Keratinocyte (primary cell): ENCODE measurements around the gene MCF2L2. TPM values are rescaled to one million over a fixed set of nuclear protein-coding genes. Genes with fewer than 3 reads are reported as not detected.

Experiments
- DNase-seq: peaks from one replicate; pipeline ENCODE4 v3.0.0-alpha.2; 2011; ENCODE audit warnings: low read depth, missing footprints, low spot score
- FAIRE-seq: peaks from 2 replicates; lab custom pipeline; 2011; peaks lifted over from hg19 to GRCh38; lab: Jason Lieb, UNC
- H2AFZ ChIP-seq: 2 replicates; pipeline ENCODE4 v1.6.0; 2012; ENCODE audit warnings: low read length, control low read depth, inconsistent platforms; ENCODE audit not compliant: control insufficient read depth
- H3K27ac ChIP-seq: 2 replicates; pipeline ENCODE4 v1.5.1; 2011; ENCODE audit warnings: low read length; ENCODE audit not compliant: control insufficient read depth, insufficient read depth
- H3K27me3 ChIP-seq: 3 replicates; pipeline ENCODE4 v1.6.0; 2011; ENCODE audit warnings: low read length; ENCODE audit not compliant: control insufficient read depth, insufficient read depth; ENCODE audit errors: extremely low read depth
- H3K36me3 ChIP-seq, 2 experiments: 2 replicates in 1 of 2; 3 replicates in 1 of 2; pipeline ENCODE4 v1.5.1; 2011; ENCODE audit warnings: low read length in 2 of 2, mild to moderate bottlenecking in 1 of 2; ENCODE audit not compliant: control insufficient read depth in 2 of 2, insufficient read depth in 2 of 2; ENCODE audit errors: extremely low read depth in 1 of 2
- H3K4me1 ChIP-seq: 3 replicates; pipeline ENCODE4 v1.5.1; 2011; ENCODE audit warnings: low read length; ENCODE audit not compliant: control insufficient read depth, insufficient read depth; ENCODE audit errors: extremely low read depth
- H3K4me2 ChIP-seq: 3 replicates; pipeline ENCODE4 v1.6.0; 2011; ENCODE audit warnings: low read depth, low read length; ENCODE audit not compliant: control insufficient read depth, insufficient read depth; ENCODE audit errors: extremely low read depth
- H3K4me3 ChIP-seq, 3 experiments: fragments of 200-600 bp in 1 of 3; sonication (generic) in 1 of 3; 2 replicates in 2 of 3; 3 replicates in 1 of 3; pipeline ENCODE4 v1.5.1; 2011 to 2016; ENCODE audit warnings: low read length in 3 of 3, mild to moderate bottlenecking in 3 of 3, control low read depth in 2 of 3, inconsistent platforms in 1 of 3, low read depth in 1 of 3, mixed read lengths in 1 of 3, mixed run types in 1 of 3, moderate library complexity in 1 of 3; ENCODE audit not compliant: control insufficient read depth in 2 of 3, insufficient read depth in 2 of 3; ENCODE audit errors: extremely low read depth in 1 of 3
- H3K79me2 ChIP-seq: 2 replicates; pipeline ENCODE4 v1.6.0; 2012; ENCODE audit warnings: low read length; ENCODE audit not compliant: control insufficient read depth, insufficient read depth
- H3K9ac ChIP-seq: 3 replicates; pipeline ENCODE4 v1.6.0; 2011; ENCODE audit warnings: low read length; ENCODE audit not compliant: control insufficient read depth, insufficient read depth; ENCODE audit errors: extremely low read depth
- H3K9me1 ChIP-seq: 3 replicates; pipeline ENCODE4 v1.6.0; 2011; ENCODE audit warnings: low read length; ENCODE audit not compliant: control insufficient read depth, insufficient read depth; ENCODE audit errors: extremely low read depth
- H3K9me3 ChIP-seq: 2 replicates; pipeline ENCODE4 v1.5.1; 2012; ENCODE audit warnings: low read depth, low read length; ENCODE audit not compliant: control insufficient read depth
- H4K20me1 ChIP-seq: 3 replicates; pipeline ENCODE4 v1.6.0; 2011; ENCODE audit warnings: low read length; ENCODE audit not compliant: control insufficient read depth, insufficient read depth; ENCODE audit errors: extremely low read depth
- CTCF ChIP-seq, 3 experiments: IDR thresholded peaks in 1 of 3; conservative IDR thresholded peaks in 1 of 3; optimal IDR thresholded peaks in 1 of 3; 2 replicates in 2 of 3; 3 replicates in 1 of 3; pipeline versions ENCODE3 to v1.5.1; 2011; ENCODE audit warnings: low read length in 3 of 3, mild to moderate bottlenecking in 3 of 3, moderate library complexity in 2 of 3, control low read depth in 1 of 3, inconsistent platforms in 1 of 3; ENCODE audit not compliant: insufficient read depth in 2 of 3; ENCODE audit errors: extremely low read depth in 1 of 3
- EZH2 ChIP-seq: IDR thresholded peaks from one replicate; pipeline ENCODE4 v1.6.1; 2012; ENCODE audit warnings: inconsistent platforms, mild to moderate bottlenecking, low read length, moderate library complexity
- dilution Hi-C: fragments of 300-500 bp; cut with MboI; formaldehyde crosslinking; loops from one replicate; pipeline ENCODE4 v1.7.0; 2020; ENCODE audit warnings: low sequenced_read_pairs; ENCODE audit not compliant: extremely low pct_ligation_motif_present
- polyA plus RNA-seq, 5 experiments: library from polyadenylated mRNA; depleted of rRNA in 3 of 5; stranded (reverse) in 3 of 5; stranded (forward) in 1 of 5; unstranded in 1 of 5; fragments of >200 nt; gene quantifications; 1 replicate in 1 of 5; 2 replicates in 3 of 5; 3 replicates in 1 of 5; pipeline versions ENCODE4 v1.2.1 to v1.2.3, GENCODE V29; 2011 to 2012; ENCODE audit warnings: missing spikeins in 2 of 5, low read depth in 1 of 5, low replicate concordance in 1 of 5

MCF2L2 gene
- polyA plus RNA-seq, 1 donor (not counting 4 experiments of a cell fraction or from before 2014, with no cell fraction given) = 0.26 TPM

DNA sequence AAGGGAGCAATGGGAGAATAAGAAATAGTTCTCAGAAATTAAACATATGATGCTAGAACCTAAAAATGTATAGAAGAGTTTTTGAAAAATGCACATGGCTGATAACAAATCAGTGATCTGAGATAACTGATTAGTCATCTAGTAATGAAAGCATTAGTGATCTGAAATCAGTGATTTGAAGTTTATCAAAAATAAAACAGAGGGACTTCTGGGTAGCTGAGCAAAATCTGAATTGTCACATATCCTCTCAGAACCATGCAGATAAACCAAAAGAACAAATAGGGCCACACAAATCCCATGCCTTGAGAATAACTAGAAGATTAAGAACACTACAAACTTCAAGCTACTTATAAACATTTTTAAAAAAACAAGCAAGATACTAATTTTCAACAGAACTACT is 71.5 kb downstream of the MCF2L2 start:
- Histone ChIP-seq H3K36me3 (no peaks in the 10 kb centered on the region), H3K9me1 (no peaks in the 10 kb centered on the region), H3K4me3 (no peak overlapping the region), H3K9ac (no peak overlapping the region), H4K20me1 (no peaks in the 10 kb centered on the region), H3K4me2 (no peak overlapping the region), H3K79me2 (no peaks in the 10 kb centered on the region), H3K4me1 (peaks cover 3% of the 10 kb centered on the region), H3K27ac (no peak overlapping the region), H2AFZ (no peak overlapping the region), H3K27me3 (no peaks in the 10 kb centered on the region), H3K9me3 (no peaks in the 10 kb centered on the region)
- dilution Hi-C loops = no loop called here
- FAIRE-seq (no peak), DNase-seq (no peak)
- TF ChIP-seq CTCF (optimal IDR thresholded peaks at IDR 0.05 in 1 of 3, IDR thresholded peaks at IDR 0.05 in 1 of 3, conservative IDR thresholded peaks at IDR 0.05 in 1 of 3; ENCODE audit: extremely low read depth in 1 of 3, insufficient read depth in 2 of 3, low read length in 3 of 3) (no peak), EZH2 (no peak)

DNA sequence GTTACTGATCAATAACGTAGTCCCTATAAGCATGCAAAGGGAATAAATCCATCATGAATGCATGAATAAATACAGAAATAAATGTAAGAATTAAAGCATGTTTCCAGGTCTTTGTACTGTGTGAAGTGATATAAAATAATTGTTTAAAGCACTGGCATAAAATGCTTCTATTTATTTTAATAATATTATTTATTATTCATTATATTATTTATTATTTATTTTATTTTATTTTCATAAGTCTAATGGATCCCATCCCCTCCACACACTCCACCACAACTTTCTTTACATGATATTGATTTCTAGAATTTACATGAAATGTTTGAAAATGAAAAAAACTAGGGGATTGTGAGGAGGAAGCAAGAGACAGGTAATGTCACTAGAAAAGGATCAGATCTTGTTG is 73.5 kb downstream of the MCF2L2 start:
- no peak for TF ChIP-seq EZH2
- TF ChIP-seq CTCF (optimal IDR thresholded peaks at IDR 0.05 in 1 of 3, IDR thresholded peaks at IDR 0.05 in 1 of 3, conservative IDR thresholded peaks at IDR 0.05 in 1 of 3; ENCODE audit: extremely low read depth in 1 of 3, insufficient read depth in 2 of 3, low read length in 3 of 3) = no peak
- Histone ChIP-seq H3K79me2 (no peaks in the 10 kb centered on the region), H3K4me3 (no peak overlapping the region), H3K9me1 (no peaks in the 10 kb centered on the region), H3K36me3 (no peaks in the 10 kb centered on the region), H3K27me3 (no peaks in the 10 kb centered on the region), H3K9ac (no peak overlapping the region), H3K27ac (no peak overlapping the region), H4K20me1 (no peaks in the 10 kb centered on the region), H3K4me1 (peaks cover 3% of the 10 kb centered on the region), H3K9me3 (no peaks in the 10 kb centered on the region), H3K4me2 (no peak overlapping the region), H2AFZ (no peak overlapping the region)
- dilution Hi-C loops = no loop called here
- FAIRE-seq (no peak), DNase-seq (no peak)
